ENCODE data around the gene VIPR2.

GRCh38 chr7:158996214-158997109 lies 148.2 kb downstream of the VIPR2 start:
- TF ChIP-seq CTCF (IDR thresholded peaks at IDR 0.05) (no peak), POLR2A (IDR thresholded peaks at IDR 0.05) (no peak)
